Measurements from ENCODE around the gene SPC24.

GRCh38 chr19:11179716-11180297 lies 24.2 kb upstream of the SPC24 start:
- no peak for TF ChIP-seq POLR2A (IDR thresholded peaks at IDR 0.05)
- no peak for TF ChIP-seq CTCF (IDR thresholded peaks at IDR 0.05)
- TF ChIP-seq POLR2AphosphoS5 (IDR thresholded peaks at IDR 0.05): no peak
- no peak for TF ChIP-seq EP300 (IDR thresholded peaks at IDR 0.05)
